Vagina (tissue), 2 donors: ENCODE measurements around the gene DBN1. TPM values are rescaled to one million over a fixed set of nuclear protein-coding genes. Genes with fewer than 3 reads are reported as not detected.

Experiments used
- DNase-seq, 2 donors: peaks; one replicate each; pipeline ENCODE4 v3.0.0-alpha.2; 2017; ENCODE audit errors: extremely low spot score in 2 of 2
- H3K27ac ChIP-seq: fragments of 200-600 bp; sonication (generic); one replicate; pipeline ENCODE4 v1.5.1; 2019
- H3K27me3 ChIP-seq: fragments of 200-600 bp; sonication (generic); one replicate; pipeline ENCODE4 v1.5.1; 2019
- H3K36me3 ChIP-seq, 2 donors: fragments of 200-600 bp; sonication (generic); one replicate each; pipeline ENCODE4 v1.5.1; 2017 to 2019
- H3K4me1 ChIP-seq: fragments of 200-600 bp; sonication (generic); one replicate; pipeline ENCODE4 v1.5.1; 2019
- H3K4me3 ChIP-seq, 2 donors: fragments of 200-600 bp; sonication (generic); 1 replicate in 1 of 2; 2 replicates in 1 of 2; pipeline ENCODE4 v1.5.1; 2016 to 2019
- H3K9me3 ChIP-seq: fragments of 200-600 bp; sonication (generic); one replicate; pipeline ENCODE4 v1.5.1; 2019
- POLR2A ChIP-seq, 2 donors: fragments of 450-650 bp; IDR thresholded peaks; one replicate each; pipeline ENCODE4 v1.6.1; 2017; ENCODE audit warnings: antibody characterized with exemption in 2 of 2, mild to moderate bottlenecking in 2 of 2, moderate library complexity in 2 of 2
- POLR2AphosphoS5 ChIP-seq, 2 donors: sonication (generic); formaldehyde crosslinking; IDR thresholded peaks; one replicate each; pipeline ENCODE4 v1.9.0; 2017; ENCODE audit warnings: antibody characterized with exemption in 2 of 2, mild to moderate bottlenecking in 2 of 2, low read depth in 1 of 2; ENCODE audit not compliant: insufficient read depth in 1 of 2
- intact Hi-C: fragments of 100-400 bp; cut with DNase I; formaldehyde crosslinking; loops from one replicate; pipeline ENCODE4 v1.15.1; 2023
- total RNA-seq: library from RNA; depleted of rRNA; stranded (reverse); fragments of >200 nt; gene quantifications from one replicate; pipeline ENCODE4 v1.2.3, GENCODE V29; 2016
- TF ChIP-seq, protein P1 (sequence below), 3 experiments: fragments of 450-650 bp in 2 of 3; fragments of 200-600 bp in 1 of 3; sonication (generic) in 1 of 3; IDR thresholded peaks; one replicate each; pipeline ENCODE4 v1.5.1; 2017 to 2019; ENCODE audit warnings: antibody characterized with exemption in 3 of 3, mild to moderate bottlenecking in 2 of 3, moderate library complexity in 2 of 3

DBN1 gene
- total RNA-seq, 1 donor from 2014 or later: 69.0 TPM

DNA sequence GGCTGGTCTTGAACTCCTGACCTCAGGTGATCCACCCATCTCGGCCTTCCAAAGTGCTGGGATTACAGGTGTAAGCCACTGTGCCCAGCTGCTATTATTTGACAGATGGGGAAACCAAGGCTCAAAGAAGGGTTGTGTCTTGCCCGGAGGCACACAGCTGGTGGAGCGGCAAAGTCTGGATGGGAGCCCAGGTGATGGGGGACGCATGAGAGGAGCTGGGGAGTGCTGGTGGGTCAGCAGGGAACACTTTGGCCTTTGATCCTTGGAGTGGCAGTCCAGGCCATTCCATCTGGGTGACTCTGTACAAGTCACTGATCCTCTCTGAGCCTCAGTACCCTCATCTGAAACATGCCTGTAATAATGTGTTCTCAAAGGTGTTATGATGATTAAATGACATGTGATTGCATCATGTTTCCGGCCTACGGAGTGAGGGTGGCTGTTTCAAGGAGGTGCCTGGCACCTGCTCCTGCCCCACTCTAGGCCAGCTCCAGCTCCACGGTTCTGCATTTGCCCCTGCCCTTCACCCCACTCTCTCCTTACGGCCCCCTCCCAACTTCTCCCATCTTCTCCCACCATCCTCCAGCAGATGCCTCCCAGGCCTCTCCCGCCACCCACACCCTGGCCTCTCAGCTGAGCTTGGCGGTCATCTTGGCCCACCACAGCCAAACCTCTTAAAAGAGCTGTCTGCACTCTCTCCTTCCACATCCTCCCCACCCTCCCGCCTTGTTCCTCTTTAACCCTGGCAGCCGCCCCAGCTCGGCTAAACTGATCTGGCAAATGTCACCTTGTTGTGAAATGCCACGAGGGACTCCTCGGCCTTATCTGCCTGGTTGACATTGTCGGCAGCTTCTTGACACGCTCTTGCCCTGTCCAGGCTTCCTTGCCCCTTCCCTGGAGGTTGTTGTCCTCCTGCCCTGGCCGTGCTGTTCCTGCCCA is 5.5 kb upstream of the DBN1 start:
- H3K9me3 ChIP-seq: no peaks in the 10 kb centered on the region
- TF ChIP-seq, protein P1, sequence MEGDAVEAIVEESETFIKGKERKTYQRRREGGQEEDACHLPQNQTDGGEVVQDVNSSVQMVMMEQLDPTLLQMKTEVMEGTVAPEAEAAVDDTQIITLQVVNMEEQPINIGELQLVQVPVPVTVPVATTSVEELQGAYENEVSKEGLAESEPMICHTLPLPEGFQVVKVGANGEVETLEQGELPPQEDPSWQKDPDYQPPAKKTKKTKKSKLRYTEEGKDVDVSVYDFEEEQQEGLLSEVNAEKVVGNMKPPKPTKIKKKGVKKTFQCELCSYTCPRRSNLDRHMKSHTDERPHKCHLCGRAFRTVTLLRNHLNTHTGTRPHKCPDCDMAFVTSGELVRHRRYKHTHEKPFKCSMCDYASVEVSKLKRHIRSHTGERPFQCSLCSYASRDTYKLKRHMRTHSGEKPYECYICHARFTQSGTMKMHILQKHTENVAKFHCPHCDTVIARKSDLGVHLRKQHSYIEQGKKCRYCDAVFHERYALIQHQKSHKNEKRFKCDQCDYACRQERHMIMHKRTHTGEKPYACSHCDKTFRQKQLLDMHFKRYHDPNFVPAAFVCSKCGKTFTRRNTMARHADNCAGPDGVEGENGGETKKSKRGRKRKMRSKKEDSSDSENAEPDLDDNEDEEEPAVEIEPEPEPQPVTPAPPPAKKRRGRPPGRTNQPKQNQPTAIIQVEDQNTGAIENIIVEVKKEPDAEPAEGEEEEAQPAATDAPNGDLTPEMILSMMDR (IDR thresholded peaks at IDR 0.05): no peak
- TF ChIP-seq POLR2AphosphoS5 (IDR thresholded peaks at IDR 0.05; ENCODE audit: insufficient read depth in 1 of 2, low read depth in 1 of 2): peak in 1 of 2 donors; percentile 72
- no peak for DNase-seq
- H3K4me1 ChIP-seq: peaks cover 60% of the 10 kb centered on the region
- no peaks in the 10 kb centered on the region for H3K27me3 ChIP-seq
- peak overlapping the region; percentile 53 for H3K27ac ChIP-seq
- H3K36me3 ChIP-seq: no peaks in the 10 kb centered on the region
- no peak overlapping the region for H3K4me3 ChIP-seq
- intact Hi-C loops: no loop called here

DNA sequence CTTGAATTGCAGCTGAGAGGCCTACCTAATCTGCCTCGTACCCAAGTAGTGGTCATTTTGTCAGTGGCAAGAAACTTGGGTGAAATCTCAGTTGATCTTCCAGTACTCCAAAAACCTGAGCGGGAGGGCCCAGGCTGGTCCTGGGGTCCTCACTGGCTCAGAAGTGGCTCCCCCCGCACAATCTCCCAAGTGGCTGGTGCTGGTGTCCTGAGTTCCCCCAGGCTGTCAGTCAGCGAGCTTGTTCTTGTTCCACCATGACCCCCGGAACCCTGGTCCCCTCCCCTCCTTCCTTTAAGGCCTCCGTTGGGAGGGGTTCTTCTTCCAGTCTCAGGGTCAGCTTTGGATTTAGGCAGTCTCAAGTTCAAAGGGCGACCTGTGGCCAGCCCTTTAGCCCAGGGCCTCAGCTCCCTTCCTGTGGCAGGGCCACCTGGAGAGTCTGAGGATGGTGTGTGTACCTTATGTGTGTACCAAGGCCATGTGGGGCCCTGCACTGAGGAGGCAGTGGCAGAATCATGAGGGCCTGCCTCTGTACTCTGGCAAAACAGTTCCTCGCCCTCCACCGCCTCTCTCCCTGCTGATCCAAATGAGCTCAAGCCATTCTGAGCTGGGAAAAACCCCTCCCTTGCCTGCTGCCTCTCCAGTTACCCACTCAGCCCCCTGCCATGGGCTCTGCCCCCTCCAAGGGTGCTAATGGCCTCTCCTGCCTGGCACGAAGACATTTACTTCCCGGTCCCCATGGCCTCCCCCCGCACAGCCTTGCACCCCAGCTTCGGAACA is 4.5 kb upstream of the DBN1 start:
- H3K36me3 ChIP-seq: no peaks in the 10 kb centered on the region
- intact Hi-C loops: no loop called here
- no peak overlapping the region for H3K4me3 ChIP-seq
- peaks cover 62% of the 10 kb centered on the region for H3K4me1 ChIP-seq
- peak overlapping the region; percentile 53 for H3K27ac ChIP-seq
- DNase-seq: no peak
- no peaks in the 10 kb centered on the region for H3K9me3 ChIP-seq
- no peak for TF ChIP-seq POLR2A (IDR thresholded peaks at IDR 0.05)
- TF ChIP-seq, protein P1 (IDR thresholded peaks at IDR 0.05): no peak
- TF ChIP-seq POLR2AphosphoS5 (IDR thresholded peaks at IDR 0.05; ENCODE audit: insufficient read depth in 1 of 2, low read depth in 1 of 2): peak in 1 of 2 donors; percentile 12
- H3K27me3 ChIP-seq: no peaks in the 10 kb centered on the region

DNA sequence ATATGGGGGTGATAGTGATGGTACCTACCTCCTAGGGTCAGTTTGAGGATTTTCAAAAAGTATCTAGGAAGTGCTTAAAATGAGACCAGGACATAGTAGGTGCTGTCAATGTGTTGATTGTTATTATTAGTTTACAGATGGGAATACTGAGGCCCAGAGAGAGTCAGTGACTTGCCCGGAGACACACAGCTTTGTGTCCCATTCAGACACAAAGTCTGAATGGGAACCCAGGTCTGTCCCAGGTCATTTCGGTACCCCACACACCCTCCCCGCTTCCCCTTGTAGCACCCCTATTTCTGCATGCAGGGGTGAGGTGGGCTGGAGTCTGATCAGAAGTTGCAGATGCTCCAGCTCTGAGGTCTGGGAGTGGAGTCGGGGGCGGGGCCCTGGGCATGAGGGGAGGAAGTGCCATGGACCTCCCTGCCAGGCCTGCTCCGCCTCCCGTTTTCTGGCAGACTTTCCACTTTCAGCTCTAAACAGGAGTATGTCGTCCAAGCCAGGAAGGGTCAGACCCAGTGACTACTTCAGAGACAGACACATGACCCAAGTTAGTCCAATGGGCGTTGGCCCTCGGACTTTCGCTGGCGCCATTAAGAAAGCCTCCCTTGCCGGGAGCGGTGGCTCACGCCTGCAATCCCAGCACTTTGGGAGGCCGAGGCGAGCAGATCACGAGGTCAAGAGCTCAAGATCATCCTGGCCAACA is 3.2 kb upstream of the DBN1 start:
- Histone ChIP-seq H3K36me3 (no peaks in the 10 kb centered on the region), H3K27me3 (no peaks in the 10 kb centered on the region), H3K4me1 (peaks cover 74% of the 10 kb centered on the region), H3K4me3 (no peak overlapping the region), H3K27ac (peak overlapping the region; percentile 53), H3K9me3 (no peaks in the 10 kb centered on the region)
- intact Hi-C loops: no loop called here
- TF ChIP-seq, protein P1 (IDR thresholded peaks at IDR 0.05): no peak
- TF ChIP-seq POLR2AphosphoS5 (IDR thresholded peaks at IDR 0.05; ENCODE audit: insufficient read depth in 1 of 2, low read depth in 1 of 2) (peak in 1 of 2 donors; percentile 66), POLR2A (IDR thresholded peaks at IDR 0.05) (no peak)
- DNase-seq: no peak

DNA sequence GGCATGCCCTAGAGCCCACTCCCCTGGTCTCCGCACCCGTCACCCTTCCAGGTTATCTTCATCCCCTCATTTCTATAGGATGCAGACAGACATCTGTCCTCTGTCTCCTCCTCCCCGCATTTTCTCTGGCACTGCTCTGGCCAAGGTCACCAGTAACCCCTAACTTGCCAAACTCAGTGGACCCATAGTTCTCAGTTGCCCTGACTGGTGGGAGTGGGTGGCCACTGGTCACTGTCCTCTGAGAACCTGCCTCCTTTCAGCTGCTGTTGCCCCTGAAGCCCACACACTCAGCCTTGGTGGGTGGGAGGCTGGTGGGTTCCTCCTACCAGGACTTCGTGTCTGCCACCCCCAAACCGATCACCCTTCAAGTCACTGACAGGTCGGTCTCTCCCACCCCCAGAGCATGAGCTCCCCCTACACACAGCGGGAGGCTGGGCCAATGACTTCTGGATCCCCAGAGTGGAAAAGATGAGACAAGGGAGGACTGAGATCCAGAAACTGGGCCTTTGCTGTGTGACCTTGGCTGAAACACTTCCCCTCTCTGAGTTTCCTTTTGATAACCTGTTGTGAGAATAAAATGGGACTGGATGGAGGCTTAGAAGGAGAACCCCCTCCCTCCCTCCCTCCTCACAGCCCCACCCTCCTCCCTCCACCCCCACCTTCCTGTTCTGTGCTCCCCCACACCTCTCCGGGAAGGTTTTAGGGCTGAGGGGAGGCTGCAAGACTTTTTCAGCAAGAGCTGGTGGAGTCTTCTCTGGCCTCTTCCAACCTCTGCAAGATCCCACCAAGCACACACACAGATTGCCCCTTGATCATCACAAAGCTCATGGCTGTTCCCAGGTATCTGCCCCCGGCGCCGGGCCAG is 2.4 kb upstream of the DBN1 start:
- TF ChIP-seq POLR2AphosphoS5 (IDR thresholded peaks at IDR 0.05; ENCODE audit: insufficient read depth in 1 of 2, low read depth in 1 of 2) (no peak), POLR2A (IDR thresholded peaks at IDR 0.05) (no peak)
- TF ChIP-seq, protein P1 (IDR thresholded peaks at IDR 0.05): no peak
- Histone ChIP-seq H3K4me1 (peaks cover 75% of the 10 kb centered on the region), H3K27me3 (no peaks in the 10 kb centered on the region), H3K36me3 (no peaks in the 10 kb centered on the region), H3K27ac (peak overlapping the region; percentile 33), H3K9me3 (no peaks in the 10 kb centered on the region), H3K4me3 (no peak overlapping the region)
- DNase-seq: no peak
- intact Hi-C loops: loop anchor here (2.0 kb wide), 1 partner anchor 21 kb away; the partner anchor contains the start of gene PDLIM7
